Activated gamma-delta T cell treated with Interleukin-2 at 50 U/mL for 16 hours (primary cell): ENCODE data around the gene BTBD2.

ENCODE experiments used
- DNase-seq: peaks from one replicate; pipeline ENCODE4 v3.0.0-alpha.2; 2020

The BTBD2 gene

GRCh38 chr19:1936916-1937610 lies 78.5 kb downstream of the BTBD2 start:
- no peak for DNase-seq

- no peak for DNase-seq
Measured at GRCh38 chr19:1936430-1936829, 79.1 kb downstream of the BTBD2 start.

GRCh38 chr19:1935484-1936208 lies 79.9 kb downstream of the BTBD2 start:
- DNase-seq: no peak
